HG03039 (cell line): Measurements from ENCODE around the gene SBK2.
"Not testable (repeated sequence)": the region's sequence is repeated elsewhere in the genome, so short reads cannot be mapped to it uniquely, and the experiment has no call there.

Experiments used
- ATAC-seq: cut with Tn5 transposase; IDR thresholded peaks from one replicate; pipeline ENCODE4 v1.9.1; 2021; ENCODE audit warnings: mild to moderate bottlenecking, moderate library complexity; ENCODE audit not compliant: unreplicated experiment

The SBK2 gene

GRCh38 chr19:55536951-55537740 lies at the start of gene SBK2:
TSS of gene SBK2 (minus strand) at chr19:55537133. CDS start at chr19:55536294, 839 bp downstream.
- no peak for ATAC-seq

GRCh38 chr19:55585658-55586339 lies 48.9 kb upstream of the SBK2 start:
- no peak for ATAC-seq

- no peak for ATAC-seq
These were observed 47.9 kb upstream of the SBK2 start for GRCh38 chr19:55584871-55585270.

- not testable (repeated sequence) for ATAC-seq
These were observed 47.0 kb upstream of the SBK2 start for GRCh38 chr19:55583897-55584296.

- not testable (repeated sequence) for ATAC-seq
These were observed 45.4 kb upstream of the SBK2 start for GRCh38 chr19:55582284-55582683.

GRCh38 chr19:55581823-55582223 lies 44.9 kb upstream of the SBK2 start:
- ATAC-seq: no peak

GRCh38 chr19:55581145-55581822 lies 44.4 kb upstream of the SBK2 start:
- ATAC-seq: no peak

GRCh38 chr19:55580628-55581144 lies 43.8 kb upstream of the SBK2 start, which contains the start of gene ZNF579:
TSS of gene ZNF579 (minus strand) at chr19:55580848. CDS start at chr19:55579639, 1,209 bp downstream.
- peak; percentile 49 for ATAC-seq

GRCh38 chr19:55579766-55580621 lies 43.1 kb upstream of the SBK2 start:
- ATAC-seq: no peak

- no peak for ATAC-seq
These were observed 42.1 kb upstream of the SBK2 start for GRCh38 chr19:55578761-55579747.

- ATAC-seq: no peak
These were observed 41.3 kb upstream of the SBK2 start for GRCh38 chr19:55578031-55578760.

GRCh38 chr19:55576746-55577145 lies 39.8 kb upstream of the SBK2 start:
- no peak for ATAC-seq

GRCh38 chr19:55573929-55574328 lies 37.0 kb upstream of the SBK2 start:
- ATAC-seq: not testable (repeated sequence)

GRCh38 chr19:55569477-55569876 lies 32.5 kb upstream of the SBK2 start:
- ATAC-seq: not testable (repeated sequence)

- no peak for ATAC-seq
These were observed 30.9 kb upstream of the SBK2 start for GRCh38 chr19:55567708-55568328.

- no peak for ATAC-seq
These were observed 29.9 kb upstream of the SBK2 start for GRCh38 chr19:55566823-55567222.

GRCh38 chr19:55563261-55563690 lies 26.3 kb upstream of the SBK2 start:
- ATAC-seq: no peak

- ATAC-seq: no peak
These were observed 22.8 kb upstream of the SBK2 start for GRCh38 chr19:55559684-55560083.
